HG03520 (cell line): ENCODE measurements around the gene STK10.

ENCODE experiments used
- ATAC-seq: cut with Tn5 transposase; IDR thresholded peaks from one replicate; pipeline ENCODE4 v1.9.1; 2021; ENCODE audit warnings: mild to moderate bottlenecking, moderate library complexity; ENCODE audit not compliant: unreplicated experiment

STK10 gene

DNA sequence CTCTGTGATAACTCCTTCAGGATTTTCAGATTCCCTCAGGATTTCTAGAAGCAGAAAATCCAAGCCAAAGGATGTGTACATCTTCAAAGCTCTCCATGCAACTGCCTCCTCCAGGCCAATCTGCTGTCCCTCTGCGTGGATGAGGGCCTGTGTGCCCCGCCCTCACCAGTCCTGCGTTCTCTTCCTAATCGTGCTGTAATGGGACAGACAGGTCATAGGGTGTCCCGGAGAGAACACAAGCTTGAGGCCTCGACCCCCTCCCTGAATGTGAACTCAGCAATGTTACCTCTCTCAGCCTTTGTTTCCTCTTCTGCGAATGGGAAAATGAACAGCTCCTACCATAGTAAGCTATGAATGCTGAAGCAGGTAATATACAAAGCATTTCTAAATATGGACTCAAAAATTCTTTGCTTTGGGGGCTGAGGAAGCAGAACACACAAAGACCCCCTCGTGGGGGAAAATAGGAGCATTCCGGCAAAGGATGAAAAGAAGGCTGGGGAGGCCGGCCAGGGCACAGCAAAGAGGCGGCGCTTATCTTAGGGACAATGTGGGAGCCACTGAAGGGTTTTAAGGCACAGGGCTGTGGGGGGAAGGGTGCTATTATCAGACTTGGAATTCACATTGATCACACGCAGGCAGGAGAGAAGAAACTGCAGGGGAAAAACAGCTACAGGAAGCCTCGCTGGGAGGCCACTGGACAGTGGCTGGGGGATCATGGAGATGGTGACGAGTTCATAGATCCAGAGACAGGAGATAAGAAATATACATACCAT, 124.4 kb downstream of the STK10 start:
- no peak for ATAC-seq

DNA sequence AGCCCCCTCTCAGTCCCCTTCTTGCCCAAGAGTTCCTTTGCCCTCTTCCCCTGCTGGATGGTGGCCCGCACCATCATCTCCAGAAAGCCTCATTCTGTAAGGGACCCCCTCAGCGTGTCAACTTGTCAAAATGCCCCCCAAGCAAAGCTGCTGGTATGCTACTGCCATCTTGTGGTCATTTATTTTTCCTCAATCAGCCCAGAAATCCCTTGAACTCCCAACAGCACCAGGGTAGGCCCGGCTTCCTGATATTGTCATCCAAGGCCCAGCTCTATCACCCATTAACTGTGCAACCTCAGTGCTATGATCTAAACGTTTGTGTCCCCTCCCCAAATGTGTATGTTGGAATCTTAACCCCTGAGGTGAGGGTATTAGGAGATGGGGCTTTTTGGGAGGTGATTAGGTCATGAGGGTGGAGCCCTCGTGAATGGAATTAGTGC, 128.3 kb downstream of the STK10 start:
- no peak for ATAC-seq

DNA sequence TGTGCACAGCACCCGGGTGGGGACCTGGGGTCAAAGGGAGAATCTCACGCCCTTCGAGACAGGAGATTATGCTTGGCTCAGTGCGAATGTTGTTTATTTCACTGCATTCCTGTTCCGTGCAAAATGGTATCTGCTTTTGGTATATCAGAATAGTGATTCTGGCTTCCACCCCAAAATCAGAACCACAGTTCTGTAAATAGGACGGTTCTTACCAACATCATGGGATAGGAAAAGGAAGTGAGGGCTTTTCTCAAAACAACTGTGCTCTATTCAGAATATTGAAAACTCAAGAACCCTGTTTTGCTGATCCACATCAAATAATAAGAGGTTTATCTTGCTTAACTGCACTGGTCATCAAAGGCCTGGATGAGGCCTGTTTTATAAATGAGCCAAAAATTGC, 129.9 kb downstream of the STK10 start:
- ATAC-seq: no peak

DNA sequence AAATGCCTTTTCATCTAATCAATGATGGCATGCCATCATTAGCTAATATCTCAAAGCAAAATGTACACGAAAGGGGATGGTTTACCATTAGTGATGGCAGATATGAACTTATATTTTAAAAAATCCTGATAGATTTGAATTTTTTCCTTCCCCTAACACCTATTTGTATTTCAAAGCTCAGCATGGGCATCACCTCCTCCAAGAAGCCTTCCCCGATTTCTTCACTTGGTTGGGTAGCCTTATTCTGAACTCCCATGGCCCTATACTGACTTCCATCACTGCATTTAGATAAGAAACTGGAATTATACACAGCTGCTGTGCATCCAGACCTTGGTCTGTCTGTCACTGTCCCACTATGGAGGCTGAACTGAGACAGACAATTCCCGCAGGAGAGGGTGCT, 132.0 kb downstream of the STK10 start:
- no peak for ATAC-seq

DNA sequence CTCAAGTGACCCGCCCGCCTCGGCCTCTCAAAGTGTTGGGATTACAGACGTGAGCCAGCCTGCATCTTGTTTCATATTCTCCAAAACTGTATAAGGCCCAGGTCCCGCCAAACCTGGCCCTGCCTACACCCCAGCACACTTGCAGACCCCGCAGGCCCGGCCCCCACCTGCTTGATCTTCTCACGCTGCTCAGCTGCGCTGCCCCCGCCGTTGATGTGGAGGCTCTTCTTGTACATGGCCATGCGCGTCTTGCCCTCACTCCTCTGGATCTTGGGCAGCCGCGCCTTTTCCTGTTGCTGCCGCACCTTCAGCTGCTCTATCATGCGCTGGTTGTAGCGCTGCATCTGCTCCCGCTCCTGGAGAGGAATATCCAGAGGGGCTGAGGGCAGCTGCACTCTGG, 132.6 kb downstream of the STK10 start:
- no peak for ATAC-seq

DNA sequence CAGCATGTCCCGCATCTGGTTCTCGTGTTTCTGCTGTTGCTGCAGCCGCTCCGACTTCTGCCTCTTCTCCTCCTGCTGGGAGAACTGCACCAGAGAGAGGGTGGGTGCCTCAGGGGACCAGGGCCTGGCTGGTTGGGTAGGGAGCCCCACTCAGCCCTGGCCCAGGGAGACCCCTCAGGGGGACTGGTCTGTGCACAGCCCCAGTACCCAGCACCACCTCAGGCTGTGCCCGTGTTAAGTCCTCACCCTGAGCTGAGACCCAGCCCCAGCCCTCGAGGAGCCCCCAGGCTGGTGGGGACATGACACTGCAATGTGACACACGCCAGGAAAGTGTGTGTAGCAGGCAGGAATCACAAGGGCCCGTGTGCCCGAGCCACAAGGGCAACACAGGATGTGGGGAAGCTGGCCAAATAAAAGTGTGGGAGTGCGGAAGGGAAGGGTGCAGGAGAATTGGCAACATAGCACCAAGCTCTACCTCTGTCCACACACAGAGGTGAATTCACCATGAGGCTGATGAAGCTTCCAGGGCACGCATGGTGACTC, 133.3 kb downstream of the STK10 start:
- no peak for ATAC-seq

DNA sequence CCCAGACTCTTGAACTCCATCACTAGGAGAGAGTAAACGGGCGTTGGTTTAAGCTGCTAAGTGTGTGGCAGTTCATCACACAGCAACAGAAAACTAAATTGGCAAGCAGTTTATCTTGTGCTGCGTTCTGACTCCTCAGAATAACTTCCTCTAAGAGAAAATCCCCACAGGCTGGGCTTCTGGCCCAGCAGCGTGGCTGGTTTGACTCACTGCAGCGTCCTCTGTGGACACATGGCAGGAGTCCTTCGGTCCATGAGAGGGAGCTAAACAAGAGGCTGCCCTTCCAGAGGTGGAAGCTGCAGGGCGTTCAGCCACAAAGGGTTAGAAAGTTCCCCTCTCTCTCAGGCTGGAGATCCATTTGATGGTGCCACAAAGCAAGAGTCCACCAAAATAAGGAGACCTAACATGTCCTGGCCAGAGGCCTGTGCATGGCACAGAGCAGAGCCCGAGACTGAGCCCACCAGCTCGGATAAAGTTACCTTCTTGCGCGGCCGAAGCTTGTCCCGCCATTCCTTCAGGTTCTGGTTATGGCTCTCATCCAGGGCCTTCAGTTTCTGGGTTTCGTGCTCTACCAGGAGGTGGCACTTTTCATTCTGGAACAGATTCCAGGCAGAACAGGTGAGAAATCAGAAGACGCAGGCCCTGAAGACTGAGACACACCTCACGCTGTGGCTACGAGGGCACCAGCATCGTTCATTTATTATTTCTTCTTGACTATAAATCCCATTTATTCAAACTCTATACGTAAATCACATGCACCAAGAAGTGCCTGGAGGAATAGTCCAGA, 135.4 kb downstream of the STK10 start:
- no peak for ATAC-seq

DNA sequence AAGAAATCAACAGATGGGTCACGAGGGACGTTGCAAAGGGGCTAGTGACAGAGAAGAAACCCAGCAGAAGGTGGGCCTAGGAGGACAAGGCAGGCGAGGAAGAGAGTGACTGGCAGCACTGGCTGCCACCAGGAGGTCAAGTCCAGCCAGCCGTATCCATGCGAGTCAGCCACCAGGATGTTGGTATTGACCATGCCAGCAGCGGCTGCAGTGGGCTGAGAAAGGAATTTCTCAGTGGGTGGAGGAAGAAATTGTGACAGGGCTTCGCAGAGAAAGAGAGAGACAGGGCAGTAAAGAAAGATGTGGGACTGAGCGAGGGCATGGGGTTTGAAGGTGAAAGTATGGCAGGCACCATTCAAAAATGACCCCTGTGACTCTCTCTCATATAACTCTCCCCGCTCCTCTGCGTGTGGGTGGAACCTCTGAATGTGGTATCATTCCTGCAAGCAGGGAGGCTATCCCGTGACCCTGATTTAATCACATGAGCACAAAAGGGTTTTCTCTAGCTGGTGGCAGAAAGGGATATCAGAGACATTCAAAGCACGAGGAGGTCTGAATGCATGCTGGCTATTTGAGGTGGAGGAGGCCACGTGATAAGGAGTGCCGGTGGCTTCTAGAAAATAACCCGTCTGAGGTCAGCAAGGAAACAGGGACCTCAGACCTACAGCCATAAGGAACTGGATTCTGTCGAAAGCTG, 136.2 kb downstream of the STK10 start:
- no peak for ATAC-seq

DNA sequence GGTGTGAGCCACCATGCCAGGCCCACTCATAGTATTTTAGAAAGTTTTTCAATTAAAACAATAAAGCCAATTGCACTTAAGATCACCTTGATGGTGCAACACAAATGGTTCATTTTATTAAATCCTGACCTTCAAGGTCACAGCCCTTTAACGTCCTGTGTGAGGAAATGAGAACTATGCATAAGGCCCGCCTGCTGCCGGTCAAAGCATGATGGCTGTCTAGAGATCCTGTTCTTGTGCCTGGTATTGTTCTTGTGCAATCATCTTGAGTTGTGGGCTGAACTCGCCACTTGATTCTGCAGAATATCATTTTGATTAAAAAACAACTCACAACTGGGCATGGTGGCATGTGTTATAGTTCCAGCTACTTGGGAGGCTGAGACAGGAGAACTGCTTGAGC, 137.9 kb downstream of the STK10 start:
- no peak for ATAC-seq

DNA sequence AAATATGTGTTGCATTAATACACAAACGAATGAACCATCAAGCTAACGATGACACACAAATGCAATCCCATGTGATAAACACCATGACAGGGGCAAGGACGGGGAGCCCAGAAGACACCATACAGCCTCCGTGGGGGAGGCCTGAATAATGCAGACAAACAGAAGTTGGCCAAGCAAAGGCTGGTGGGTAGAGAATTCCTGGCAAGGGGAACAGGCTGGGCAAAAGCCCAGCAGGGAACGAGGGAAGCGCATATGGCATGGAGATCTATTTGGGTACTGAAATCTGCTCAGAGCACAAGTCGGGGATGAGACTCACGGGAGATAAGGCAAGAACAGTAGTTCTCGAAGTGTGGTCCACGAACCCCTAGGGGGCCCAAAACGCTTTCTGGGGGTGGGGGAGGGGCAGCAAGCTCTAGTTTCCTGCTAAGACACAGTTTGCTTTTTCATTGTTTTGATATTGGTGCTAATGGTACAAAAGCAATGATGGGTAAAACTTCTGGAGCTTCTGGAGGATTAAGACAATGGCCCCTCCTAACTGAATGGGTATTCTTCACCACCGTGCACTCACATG, 138.7 kb downstream of the STK10 start:
- no peak for ATAC-seq

DNA sequence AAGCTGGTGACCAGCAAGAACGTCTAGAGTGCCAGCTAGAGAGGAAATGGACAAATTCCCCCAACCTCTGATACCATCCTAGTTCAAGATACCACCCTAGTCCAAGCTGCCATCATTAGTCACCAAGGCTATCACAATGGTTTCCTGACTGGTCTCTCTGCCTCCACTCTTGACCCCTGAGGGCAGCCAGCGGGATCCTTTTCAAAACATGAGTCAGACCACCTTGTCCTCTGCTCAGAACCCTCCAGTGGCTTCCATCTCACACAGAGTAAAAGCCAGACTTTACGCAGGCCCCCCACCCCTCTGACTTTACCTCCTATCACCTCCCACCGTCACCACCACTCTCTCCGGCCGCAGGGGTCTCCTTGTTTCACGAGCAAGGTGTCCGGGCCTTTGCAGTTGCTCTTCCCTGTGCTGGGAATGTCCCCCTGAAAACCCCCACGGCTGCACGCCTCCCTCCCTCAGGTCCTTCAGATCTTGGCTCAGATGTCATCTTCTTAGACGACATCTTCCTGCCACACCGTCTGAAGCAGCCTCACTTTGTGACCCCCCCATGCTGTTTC, 139.4 kb downstream of the STK10 start:
- no peak for ATAC-seq

DNA sequence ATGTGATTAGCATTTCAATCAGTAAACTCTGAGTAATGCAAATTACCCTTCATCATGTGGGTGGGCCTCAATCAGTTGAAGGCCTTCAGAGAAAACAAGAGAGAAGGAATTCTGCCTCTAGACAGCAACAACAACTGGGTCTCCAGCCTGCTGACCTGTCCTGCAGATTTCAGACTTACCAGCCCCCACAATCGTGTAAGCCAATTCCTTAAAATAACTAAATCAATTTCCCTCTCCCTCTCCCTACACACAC, 139.9 kb downstream of the STK10 start:
- ATAC-seq: no peak

DNA sequence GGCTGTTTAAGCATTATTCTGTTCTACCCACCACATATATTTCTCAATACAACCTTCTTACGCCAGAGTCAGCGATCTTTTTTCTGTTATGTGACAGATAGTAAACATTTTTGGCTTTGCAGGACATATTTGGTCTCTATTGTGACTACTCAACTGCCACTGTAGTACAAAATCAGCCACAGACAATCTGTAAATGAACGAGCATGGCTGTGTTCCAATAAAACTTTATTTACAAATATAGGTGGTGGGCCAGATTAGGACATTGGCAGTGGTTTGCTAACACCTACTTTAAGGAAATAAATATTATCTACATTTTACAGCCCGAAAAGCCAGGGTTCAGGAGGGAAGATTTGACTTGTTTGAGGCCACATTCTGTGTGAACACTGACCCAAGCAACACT, 141.4 kb downstream of the STK10 start:
- no peak for ATAC-seq

DNA sequence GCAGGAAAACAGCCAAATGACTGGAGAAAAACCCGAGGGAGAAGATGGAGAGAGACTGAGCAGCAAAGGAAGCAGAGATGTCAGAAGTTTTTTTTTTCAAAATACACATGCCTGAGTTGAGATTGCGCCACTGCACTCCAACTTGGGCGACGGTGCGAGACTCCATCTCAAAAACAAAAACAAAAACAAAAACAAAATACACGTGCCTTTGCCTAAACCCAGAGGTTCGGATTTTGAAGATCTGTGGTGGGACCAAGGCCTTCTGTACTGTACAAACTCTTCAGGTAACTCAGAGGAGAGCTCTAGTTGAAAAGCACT, 142.8 kb downstream of the STK10 start:
- ATAC-seq: no peak

DNA sequence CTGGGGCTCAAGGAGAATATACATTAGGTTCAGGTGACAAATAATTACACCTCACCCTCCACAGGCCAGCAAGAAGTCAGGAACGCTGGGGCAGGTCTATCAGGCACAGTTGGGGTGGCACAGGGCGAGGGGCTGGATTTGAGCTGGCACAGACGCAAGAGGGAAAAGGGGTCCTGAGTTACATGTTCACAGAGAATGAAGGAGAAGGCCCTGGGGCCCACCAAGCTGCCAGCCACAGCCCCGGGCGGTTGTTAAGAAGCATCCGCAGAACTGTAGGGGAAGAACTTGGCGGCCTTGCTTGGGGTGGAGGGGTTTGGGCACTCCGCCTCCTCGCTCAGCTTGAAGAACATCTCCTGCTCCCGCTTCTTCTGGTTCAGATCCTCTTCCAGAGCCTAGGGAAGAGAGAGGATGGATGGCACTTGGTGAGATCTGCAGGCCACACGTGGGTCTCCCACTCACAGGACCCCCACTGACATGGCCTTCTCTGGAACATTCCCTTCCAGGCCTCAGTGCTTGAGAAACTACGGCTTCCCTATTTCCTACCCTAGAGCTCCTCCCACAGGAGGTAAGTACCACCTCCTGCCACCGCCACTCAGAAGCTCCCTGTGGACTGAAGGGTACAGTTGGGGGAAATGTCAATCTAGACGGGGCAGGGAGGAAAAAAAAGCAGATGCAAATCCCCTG, 143.3 kb downstream of the STK10 start:
- no peak for ATAC-seq

DNA sequence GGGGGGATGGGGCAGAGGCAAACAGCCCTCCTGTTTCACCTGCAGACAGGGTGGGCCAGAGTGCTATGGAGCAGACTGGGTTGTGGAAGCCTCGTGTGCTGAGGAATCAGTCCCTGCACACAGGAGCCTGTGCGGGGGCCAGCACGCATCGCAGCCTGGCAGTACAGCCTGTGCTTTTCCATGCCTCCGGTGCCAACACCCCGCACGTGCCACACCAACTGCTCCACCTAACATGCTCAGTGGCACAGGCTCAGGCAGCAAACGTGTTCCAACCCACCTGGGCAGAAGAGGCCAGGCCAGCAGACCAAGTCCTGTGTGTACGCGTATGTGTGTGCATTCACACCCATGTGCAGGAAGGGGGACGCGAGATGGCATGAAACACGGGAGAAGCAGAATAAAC, 144.2 kb downstream of the STK10 start:
- no peak for ATAC-seq

DNA sequence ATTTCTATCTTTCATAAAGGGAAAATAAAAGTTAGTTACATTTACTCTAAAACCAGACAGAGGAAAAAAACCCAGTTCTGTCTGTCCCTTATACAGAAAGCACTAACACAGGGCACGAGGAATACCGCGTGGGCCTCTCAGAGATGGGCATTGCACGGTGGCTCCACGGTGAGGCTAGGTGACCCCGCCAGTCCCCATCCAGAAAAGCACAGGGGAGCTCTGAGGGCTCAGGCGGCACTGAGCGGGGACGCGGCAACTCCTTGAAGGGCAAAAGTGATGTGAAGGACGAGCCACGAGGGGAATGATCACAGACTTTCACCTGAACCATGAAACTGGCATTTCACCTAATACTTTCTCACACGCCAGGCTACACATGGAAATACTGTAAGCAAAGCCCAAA, 145.8 kb downstream of the STK10 start:
- no peak for ATAC-seq

DNA sequence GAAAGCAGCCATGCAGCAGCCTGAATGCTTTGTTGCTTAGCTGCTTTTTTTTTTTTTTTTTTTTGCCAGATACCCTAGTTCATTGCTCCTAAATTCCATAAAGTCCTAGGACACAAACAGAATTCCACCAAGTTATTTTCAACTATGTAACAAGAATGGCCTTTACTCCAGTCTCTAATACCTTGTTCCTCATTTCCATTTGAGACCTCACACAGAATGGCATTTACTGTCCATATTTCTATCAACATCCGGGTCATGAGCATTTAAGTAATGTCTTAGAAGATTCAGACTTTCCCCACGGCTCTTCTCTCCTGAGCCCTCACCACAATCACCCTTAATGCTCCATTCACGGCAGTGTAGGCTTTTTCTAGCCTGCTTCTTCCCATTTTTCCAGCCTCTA, 149.9 kb downstream of the STK10 start:
- ATAC-seq: no peak

DNA sequence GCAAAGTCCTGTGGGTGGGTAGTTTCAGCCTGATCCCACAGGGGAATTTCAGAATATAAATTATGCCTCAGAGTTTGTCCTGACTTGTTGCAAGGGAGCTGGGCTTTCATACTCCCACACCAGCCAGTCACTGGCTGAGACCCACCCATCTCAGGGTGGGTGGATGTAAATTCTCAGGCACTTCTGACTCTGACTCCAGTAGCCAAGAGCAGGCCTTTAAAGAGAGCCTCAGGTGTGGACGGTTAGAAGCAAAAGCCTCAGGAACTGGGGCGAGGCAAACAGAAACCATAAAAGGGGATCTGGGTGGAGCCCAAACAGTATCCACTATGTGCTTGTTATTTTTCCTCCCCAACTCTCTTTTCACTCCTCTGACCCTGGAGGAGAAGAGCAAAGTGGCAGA, 153.0 kb downstream of the STK10 start:
- ATAC-seq: peak; percentile 61

DNA sequence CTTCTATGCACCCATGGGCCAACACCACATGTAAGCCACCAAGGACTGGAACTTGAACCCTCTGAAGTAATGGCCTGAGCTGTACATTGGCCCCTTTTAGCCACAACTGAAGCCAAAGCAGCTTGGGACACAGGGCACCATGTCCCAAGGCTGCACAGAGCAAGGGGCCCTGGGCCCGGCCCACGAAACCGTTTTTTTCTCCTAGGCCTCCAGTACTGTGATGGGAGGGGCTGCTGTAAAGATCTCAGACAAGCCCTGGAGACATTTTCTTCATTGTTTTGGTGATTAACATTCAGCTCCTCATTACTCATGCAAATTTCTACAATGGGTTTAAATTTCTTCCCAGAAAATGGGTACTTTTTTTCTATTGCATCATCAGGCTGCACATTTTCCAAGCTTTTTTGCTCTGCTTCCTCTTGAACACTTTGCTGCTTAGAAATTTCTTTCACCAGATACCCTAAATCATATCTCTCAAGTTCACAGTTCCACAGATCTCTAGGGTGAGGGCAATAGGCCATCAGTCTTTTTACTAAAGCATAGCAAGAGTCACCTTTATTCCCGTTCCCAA, 156.0 kb downstream of the STK10 start:
- ATAC-seq: no peak
